SK-N-SH (cell line): ENCODE results near the gene CEP170. TPM values are rescaled to one million over a fixed set of nuclear protein-coding genes. Genes with fewer than 3 reads are reported as not detected.

ENCODE experiments used
- CTCF ChIA-PET: fragments of 300-600, 350-600 bp; formaldehyde crosslinking; extraction: SDS; loops from one replicate; lab custom pipeline; 2021; lab: Yijun Ruan, JAX
- POLR2A ChIA-PET: fragments of 350-600 bp; sonication (Branson Sonifier 250); formaldehyde crosslinking; extraction: SDS; loops from one replicate; lab custom pipeline; 2020; ENCODE audit warnings: antibody characterized with exemption, inconsistent platforms; lab: Yijun Ruan, JAX
- DNase-seq: peaks from one replicate; pipeline ENCODE4 v3.0.0; 2012
- H2AFZ ChIP-seq: fragments of 200-600 bp; sonication (generic); 2 replicates; pipeline ENCODE4 v1.8.1; 2016; ENCODE audit warnings: antibody characterized with exemption, mild to moderate bottlenecking, low read depth
- H3F3A ChIP-seq: fragments of 200-600 bp; sonication (generic); replicated peaks from 2 replicates; pipeline ENCODE3; 2016; ENCODE audit warnings: antibody characterized with exemption, mild to moderate bottlenecking; ENCODE audit not compliant: insufficient read depth
- H3K27ac ChIP-seq, 2 experiments: fragments of 200-500 bp in 1 of 2; fragments of 200-600 bp in 1 of 2; sonication (Bioruptor generic) in 1 of 2; sonication (generic), shearing (Covaris generic) in 1 of 2; 2 replicates each; pipeline versions ENCODE4 v1.5.1 to v1.6.1; 2014 to 2016; ENCODE audit warnings: low read depth in 2 of 2, inconsistent platforms in 1 of 2, low read length in 1 of 2, mild to moderate bottlenecking in 1 of 2, mixed read lengths in 1 of 2
- H3K27me3 ChIP-seq: fragments of 200-600 bp; sonication (generic), shearing (Covaris generic); 2 replicates; pipeline ENCODE4 v1.6.1; 2016; ENCODE audit warnings: mixed run types; ENCODE audit not compliant: insufficient read depth
- H3K36me3 ChIP-seq, 2 experiments: fragments of 200-500 bp in 1 of 2; fragments of 200-600 bp in 1 of 2; sonication (Bioruptor generic) in 1 of 2; sonication (generic) in 1 of 2; replicated peaks in 1 of 2; 2 replicates each; pipeline versions ENCODE3 to v1.5.1; 2014 to 2016; ENCODE audit warnings: low read length in 1 of 2, mild to moderate bottlenecking in 1 of 2; ENCODE audit not compliant: insufficient read depth in 2 of 2, control insufficient read depth in 1 of 2
- H3K4me1 ChIP-seq, 2 experiments: fragments of 200-500 bp in 1 of 2; fragments of 200-600 bp in 1 of 2; sonication (Bioruptor generic) in 1 of 2; sonication (generic), shearing (Covaris generic) in 1 of 2; 2 replicates each; pipeline versions ENCODE4 v1.5.1 to v1.6.1; 2014 to 2016; ENCODE audit warnings: low read depth in 1 of 2, low read length in 1 of 2, mixed run types in 1 of 2; ENCODE audit not compliant: insufficient read depth in 2 of 2, control insufficient read depth in 1 of 2
- H3K4me2 ChIP-seq: fragments of 200-600 bp; sonication (generic), shearing (Covaris generic); 2 replicates; pipeline ENCODE4 v1.6.1; 2017; ENCODE audit warnings: mixed run types
- H3K4me3 ChIP-seq, 2 experiments: fragments of 200-500 bp in 1 of 2; fragments of 200-600 bp in 1 of 2; sonication (Bioruptor generic) in 1 of 2; sonication (generic), shearing (Covaris generic) in 1 of 2; 2 replicates each; pipeline versions ENCODE4 v1.5.1 to v1.8.1; 2014 to 2016; ENCODE audit warnings: low read depth in 2 of 2, inconsistent platforms in 1 of 2, low read length in 1 of 2, mild to moderate bottlenecking in 1 of 2, mixed read lengths in 1 of 2, moderate library complexity in 1 of 2
- H3K79me2 ChIP-seq: fragments of 200-600 bp; sonication (generic); 2 replicates; pipeline ENCODE4 v1.8.1; 2017; ENCODE audit warnings: mild to moderate bottlenecking; ENCODE audit not compliant: insufficient read depth
- H3K9ac ChIP-seq: fragments of 200-600 bp; sonication (generic); 2 replicates; pipeline ENCODE4 v1.6.1; 2017; ENCODE audit warnings: mixed run types
- H3K9me2 ChIP-seq: fragments of 200-600 bp; sonication (generic); 2 replicates; pipeline ENCODE4 v1.6.1; 2017; ENCODE audit warnings: mixed run types
- H3K9me3 ChIP-seq: fragments of 200-600 bp; sonication (generic); 2 replicates; pipeline ENCODE4 v1.6.1; 2017; ENCODE audit warnings: mixed run types, mild to moderate bottlenecking, moderate library complexity
- H4K20me1 ChIP-seq: fragments of 200-600 bp; sonication (generic); 2 replicates; pipeline ENCODE4 v1.6.1; 2017; ENCODE audit warnings: mild to moderate bottlenecking, mixed run types; ENCODE audit not compliant: insufficient read depth
- NRF1 ChIP-seq: IDR thresholded peaks from 2 replicates; pipeline ENCODE4 v1.6.1; 2012; ENCODE audit warnings: low read depth, mild to moderate bottlenecking, low read length
- TCF12 ChIP-seq: IDR thresholded peaks from 2 replicates; pipeline ENCODE4 v1.4.0; 2012
- TEAD4 ChIP-seq: IDR thresholded peaks from 2 replicates; pipeline ENCODE4 v1.4.0; 2012; ENCODE audit warnings: mild to moderate bottlenecking, borderline replicate concordance; ENCODE audit not compliant: insufficient read depth
- WGBS: methylation state at CpG from one replicate; pipeline ENCODE4 v1.1.6; 2017; ENCODE audit warnings: low lambda C conversion rate; 5-methylcytosine and 5-hydroxymethylcytosine counted together
- polyA plus RNA-seq, 3 experiments: library from polyadenylated mRNA; depleted of rRNA; stranded (reverse); fragments of >200 nt; gene quantifications; 2 replicates each; pipeline ENCODE4 v1.2.3, GENCODE V29; 2012
- TF ChIP-seq, protein P1 (sequence below): IDR thresholded peaks from 2 replicates; pipeline ENCODE4 v1.4.0; 2012; ENCODE audit warnings: low read depth, borderline replicate concordance
- TF ChIP-seq, protein P2 (sequence below): fragments of 150-350 bp; IDR thresholded peaks from 2 replicates; pipeline ENCODE4 v1.6.1; 2016; ENCODE audit warnings: mild to moderate bottlenecking, low read depth, low read length
- TF ChIP-seq, protein P3 (sequence below): IDR thresholded peaks from 2 replicates; pipeline ENCODE4; 2012

The CEP170 gene
- polyA plus RNA-seq, 1 of the 3 experiments (the other 2 are of a cell fraction), result 67.2 TPM

DNA sequence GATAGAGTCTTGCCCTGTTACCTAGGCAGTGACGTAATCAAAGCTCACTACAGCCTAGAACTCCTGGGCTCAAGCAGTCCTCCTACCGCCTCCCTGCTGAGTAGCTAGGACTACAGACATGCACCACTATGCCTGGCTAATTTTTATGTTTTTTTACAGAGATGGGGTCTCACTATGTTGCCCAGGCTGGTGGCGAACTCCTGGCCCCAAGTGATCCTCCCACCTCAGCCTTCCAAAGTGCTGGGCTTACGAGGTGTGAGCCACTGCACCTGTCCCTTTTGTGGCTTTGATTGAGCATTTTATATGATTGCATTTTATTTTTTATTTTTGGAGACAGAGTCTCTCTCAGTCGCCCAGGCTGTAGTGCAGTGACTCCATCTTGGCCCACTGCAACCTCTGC lies 26.6 kb upstream of the CEP170 start:
- H3K9me3 ChIP-seq, result peaks cover 13% of the 10 kb centered on the region; the same call in 1 of the 2 replicates
- H4K20me1 ChIP-seq, result no peaks in the 10 kb centered on the region
- no peaks in the 10 kb centered on the region for H3K9me2 ChIP-seq
- H3K4me2 ChIP-seq, result no peak overlapping the region
- no peak for DNase-seq
- ChIA-PET CTCF (interaction anchor here (0.6 to 0.7 kb wide), 2 partner anchors 59 to 1006 kb away, joined by 3 read pairs; no protein-coding TSS in a partner anchor), POLR2A (no interaction called here)
- H3K27me3 ChIP-seq, result no peaks in the 10 kb centered on the region
- no peak overlapping the region for H3K4me3 ChIP-seq
- 95% methylated on average over 5 of the region's 5 CpGs for WGBS
- H3K36me3 ChIP-seq, result peaks cover 18 to 58% of the 10 kb centered on the region in 2 experiments
- no peak overlapping the region for H2AFZ ChIP-seq
- no peak for TF ChIP-seq NRF1
- TF ChIP-seq TEAD4, result no peak
- TF ChIP-seq TCF12, result no peak
- TF ChIP-seq, protein P1, sequence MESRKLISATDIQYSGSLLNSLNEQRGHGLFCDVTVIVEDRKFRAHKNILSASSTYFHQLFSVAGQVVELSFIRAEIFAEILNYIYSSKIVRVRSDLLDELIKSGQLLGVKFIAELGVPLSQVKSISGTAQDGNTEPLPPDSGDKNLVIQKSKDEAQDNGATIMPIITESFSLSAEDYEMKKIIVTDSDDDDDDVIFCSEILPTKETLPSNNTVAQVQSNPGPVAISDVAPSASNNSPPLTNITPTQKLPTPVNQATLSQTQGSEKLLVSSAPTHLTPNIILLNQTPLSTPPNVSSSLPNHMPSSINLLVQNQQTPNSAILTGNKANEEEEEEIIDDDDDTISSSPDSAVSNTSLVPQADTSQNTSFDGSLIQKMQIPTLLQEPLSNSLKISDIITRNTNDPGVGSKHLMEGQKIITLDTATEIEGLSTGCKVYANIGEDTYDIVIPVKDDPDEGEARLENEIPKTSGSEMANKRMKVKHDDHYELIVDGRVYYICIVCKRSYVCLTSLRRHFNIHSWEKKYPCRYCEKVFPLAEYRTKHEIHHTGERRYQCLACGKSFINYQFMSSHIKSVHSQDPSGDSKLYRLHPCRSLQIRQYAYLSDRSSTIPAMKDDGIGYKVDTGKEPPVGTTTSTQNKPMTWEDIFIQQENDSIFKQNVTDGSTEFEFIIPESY, result no peak
- H3K4me1 ChIP-seq, result peaks cover 0 to 7% of the 10 kb centered on the region in 2 experiments; a peak in 2 of 4 replicates
- H3K79me2 ChIP-seq, result peaks cover 55% of the 10 kb centered on the region
- H3K27ac ChIP-seq, result no peak overlapping the region
- no peak overlapping the region for H3K9ac ChIP-seq
- H3F3A ChIP-seq, result peaks cover 35% of the 10 kb centered on the region

DNA sequence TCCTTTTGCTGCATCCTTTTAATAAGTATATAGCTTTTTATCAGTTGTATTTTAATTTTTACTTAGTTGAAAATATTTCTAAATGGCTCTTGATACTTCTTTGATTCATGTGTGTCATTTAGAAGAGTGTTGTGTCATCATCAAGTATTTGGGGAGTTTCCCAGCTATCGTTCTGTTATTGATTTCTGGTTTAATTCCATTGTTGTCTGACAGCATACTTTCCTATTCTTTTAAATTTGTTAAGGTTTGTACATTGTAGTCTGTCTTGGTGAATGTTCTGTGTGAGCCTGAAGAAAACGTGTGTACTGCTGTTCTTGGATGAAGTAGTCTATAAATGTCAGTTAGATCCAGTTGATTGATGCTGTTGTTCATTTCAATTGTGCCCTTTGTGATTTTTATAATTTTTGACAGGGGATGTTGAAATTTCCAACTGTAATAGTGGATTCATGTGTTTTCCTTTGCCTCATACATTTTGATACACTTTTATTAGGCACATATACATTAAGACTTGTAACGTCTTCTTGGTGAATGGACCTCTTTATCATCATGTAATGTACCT lies 25.6 kb upstream of the CEP170 start:
- H2AFZ ChIP-seq, result no peak overlapping the region
- DNase-seq, result no peak
- no peak overlapping the region for H3K4me3 ChIP-seq
- H3K9ac ChIP-seq, result no peak overlapping the region
- H3F3A ChIP-seq, result peaks cover 25% of the 10 kb centered on the region
- TF ChIP-seq, protein P2, sequence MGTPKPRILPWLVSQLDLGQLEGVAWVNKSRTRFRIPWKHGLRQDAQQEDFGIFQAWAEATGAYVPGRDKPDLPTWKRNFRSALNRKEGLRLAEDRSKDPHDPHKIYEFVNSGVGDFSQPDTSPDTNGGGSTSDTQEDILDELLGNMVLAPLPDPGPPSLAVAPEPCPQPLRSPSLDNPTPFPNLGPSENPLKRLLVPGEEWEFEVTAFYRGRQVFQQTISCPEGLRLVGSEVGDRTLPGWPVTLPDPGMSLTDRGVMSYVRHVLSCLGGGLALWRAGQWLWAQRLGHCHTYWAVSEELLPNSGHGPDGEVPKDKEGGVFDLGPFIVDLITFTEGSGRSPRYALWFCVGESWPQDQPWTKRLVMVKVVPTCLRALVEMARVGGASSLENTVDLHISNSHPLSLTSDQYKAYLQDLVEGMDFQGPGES, result no peak
- TF ChIP-seq, protein P3, sequence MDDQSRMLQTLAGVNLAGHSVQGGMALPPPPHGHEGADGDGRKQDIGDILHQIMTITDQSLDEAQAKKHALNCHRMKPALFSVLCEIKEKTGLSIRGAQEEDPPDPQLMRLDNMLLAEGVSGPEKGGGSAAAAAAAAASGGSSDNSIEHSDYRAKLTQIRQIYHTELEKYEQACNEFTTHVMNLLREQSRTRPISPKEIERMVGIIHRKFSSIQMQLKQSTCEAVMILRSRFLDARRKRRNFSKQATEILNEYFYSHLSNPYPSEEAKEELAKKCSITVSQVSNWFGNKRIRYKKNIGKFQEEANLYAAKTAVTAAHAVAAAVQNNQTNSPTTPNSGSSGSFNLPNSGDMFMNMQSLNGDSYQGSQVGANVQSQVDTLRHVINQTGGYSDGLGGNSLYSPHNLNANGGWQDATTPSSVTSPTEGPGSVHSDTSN, result peak; percentile 50
- no peaks in the 10 kb centered on the region for H4K20me1 ChIP-seq
- no peak overlapping the region for H3K27ac ChIP-seq
- ChIA-PET POLR2A (no interaction called here), CTCF (no interaction called here)
- peaks cover 13% of the 10 kb centered on the region; the same call in 1 of the 2 replicates for H3K9me3 ChIP-seq
- H3K9me2 ChIP-seq, result no peaks in the 10 kb centered on the region
- no peaks in the 10 kb centered on the region; a peak in 1 of 4 replicates for H3K4me1 ChIP-seq
- no peak overlapping the region for H3K4me2 ChIP-seq
- H3K79me2 ChIP-seq, result peaks cover 51% of the 10 kb centered on the region
- 44% methylated on average over 3 of the region's 3 CpGs for WGBS
- peaks cover 22 to 66% of the 10 kb centered on the region in 2 experiments for H3K36me3 ChIP-seq
- no peaks in the 10 kb centered on the region for H3K27me3 ChIP-seq
